Sigmoid colon (tissue), 4 donors: ENCODE data around the gene ELOA.

Source experiments
- EP300 ChIP-seq, 4 donors: sonication (generic); formaldehyde crosslinking; IDR thresholded peaks; one replicate each; pipeline ENCODE4 v1.6.1; 2017; ENCODE audit warnings: antibody characterized with exemption in 4 of 4
- POLR2A ChIP-seq, 2 donors: fragments of 450-650 bp; IDR thresholded peaks; one replicate each; pipeline ENCODE4 v1.6.1; 2016; ENCODE audit warnings: antibody characterized with exemption in 2 of 2, mild to moderate bottlenecking in 2 of 2, moderate library complexity in 2 of 2
- TF ChIP-seq, protein P1 (sequence below), 4 experiments: fragments of 450-650 bp in 3 of 4; fragments of 200-600 bp in 1 of 4; IDR thresholded peaks; one replicate each; pipeline ENCODE4 v1.5.1; 2016 to 2019; ENCODE audit warnings: antibody characterized with exemption in 4 of 4, mild to moderate bottlenecking in 3 of 4, moderate library complexity in 2 of 4

DNA sequence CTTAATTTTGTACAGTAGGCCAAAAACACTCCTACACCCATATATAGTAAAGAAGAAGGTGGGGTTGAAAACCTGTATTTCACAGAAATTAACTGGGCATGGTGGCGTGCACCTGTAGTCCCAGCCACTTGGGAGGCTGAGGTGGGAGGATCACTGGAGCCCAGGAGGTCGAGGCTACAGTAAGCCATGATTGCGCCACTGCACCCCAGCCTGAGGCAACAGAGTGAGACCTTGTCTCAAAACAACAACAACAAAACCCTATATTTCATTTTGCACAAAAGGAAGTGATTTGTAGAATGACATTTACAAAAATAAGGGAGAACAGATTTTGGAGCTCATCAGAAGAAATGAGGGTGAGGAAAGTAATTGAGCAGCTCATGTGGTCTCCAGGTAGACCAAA is 45.4 kb downstream of the ELOA start:
- TF ChIP-seq, protein P1, sequence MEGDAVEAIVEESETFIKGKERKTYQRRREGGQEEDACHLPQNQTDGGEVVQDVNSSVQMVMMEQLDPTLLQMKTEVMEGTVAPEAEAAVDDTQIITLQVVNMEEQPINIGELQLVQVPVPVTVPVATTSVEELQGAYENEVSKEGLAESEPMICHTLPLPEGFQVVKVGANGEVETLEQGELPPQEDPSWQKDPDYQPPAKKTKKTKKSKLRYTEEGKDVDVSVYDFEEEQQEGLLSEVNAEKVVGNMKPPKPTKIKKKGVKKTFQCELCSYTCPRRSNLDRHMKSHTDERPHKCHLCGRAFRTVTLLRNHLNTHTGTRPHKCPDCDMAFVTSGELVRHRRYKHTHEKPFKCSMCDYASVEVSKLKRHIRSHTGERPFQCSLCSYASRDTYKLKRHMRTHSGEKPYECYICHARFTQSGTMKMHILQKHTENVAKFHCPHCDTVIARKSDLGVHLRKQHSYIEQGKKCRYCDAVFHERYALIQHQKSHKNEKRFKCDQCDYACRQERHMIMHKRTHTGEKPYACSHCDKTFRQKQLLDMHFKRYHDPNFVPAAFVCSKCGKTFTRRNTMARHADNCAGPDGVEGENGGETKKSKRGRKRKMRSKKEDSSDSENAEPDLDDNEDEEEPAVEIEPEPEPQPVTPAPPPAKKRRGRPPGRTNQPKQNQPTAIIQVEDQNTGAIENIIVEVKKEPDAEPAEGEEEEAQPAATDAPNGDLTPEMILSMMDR (IDR thresholded peaks at IDR 0.05): no peak
- TF ChIP-seq POLR2A (IDR thresholded peaks at IDR 0.05): no peak
- no peak for TF ChIP-seq EP300 (IDR thresholded peaks at IDR 0.05)
